ENCODE data around the gene B3GALT2. TPM values are rescaled to one million over a fixed set of nuclear protein-coding genes. Genes with fewer than 3 reads are reported as not detected.

The B3GALT2 gene
- total and polyA plus RNA-seq, 2 of the 4 experiments (the other 2 are of a cell fraction) = 1.8 to 4.5 TPM

- no CpG with 5 or more reads among the region's 4 CpGs for WGBS, 2 experiments (ENCODE audit: extremely low coverage in 2 of 2, insufficient read length in 1 of 2)
- in situ Hi-C loops (cut with MboI; ENCODE audit: low sequenced_read_pairs) = loop anchor here (25.0 kb wide), 2 partner anchors 362 to 1087 kb away; no protein-coding TSS in a partner anchor
- no peak overlapping the region for H2AK9ac ChIP-seq (replicated peaks; ENCODE audit: low read depth, low read length, poor library complexity)
- no peak overlapping the region for H4K91ac ChIP-seq (ENCODE audit: insufficient read depth, low read depth, low read length)
- H4K20me1 ChIP-seq (ENCODE audit: insufficient read depth, low read length) = no peaks in the 10 kb centered on the region
- no peak overlapping the region for H3K27ac ChIP-seq (ENCODE audit: insufficient read depth, low read length)
- no peaks in the 10 kb centered on the region for H3K4me1 ChIP-seq (ENCODE audit: control insufficient read depth, insufficient read depth, low read length)
- H2BK15ac ChIP-seq (ENCODE audit: low read depth, low read length) = no peak overlapping the region
- no peak overlapping the region for H3K4ac ChIP-seq (ENCODE audit: low read depth, low read length)
- no peak overlapping the region for H3K4me2 ChIP-seq (ENCODE audit: low read depth, low read length)
- no peak overlapping the region for H3K23ac ChIP-seq (ENCODE audit: low read depth, low read length)
- H3K79me1 ChIP-seq (ENCODE audit: low read depth in 1 of 2, low read length in 2 of 2) = peaks cover 27 to 28% of the 10 kb centered on the region in 2 experiments
- ChIA-PET CTCF (no interaction called here), POLR2A (ENCODE audit: unreplicated experiment) (no interaction called here)
- no peak overlapping the region for H4K5ac ChIP-seq (ENCODE audit: low read depth, low read length)
- H3K14ac ChIP-seq (replicated peaks; ENCODE audit: low read depth, low read length) = no peak overlapping the region
- no peak overlapping the region for H2BK20ac ChIP-seq (ENCODE audit: low read depth, low read length)
- no peaks in the 10 kb centered on the region for H3K9me3 ChIP-seq (ENCODE audit: control insufficient read depth, insufficient read depth, low read length)
- no peak overlapping the region for H2BK5ac ChIP-seq (ENCODE audit: low read depth, low read length, poor library complexity, severe bottlenecking)
- H3K18ac ChIP-seq (ENCODE audit: low read depth, low read length) = no peak overlapping the region
- H3K9ac ChIP-seq (ENCODE audit: low read depth, low read length) = no peak overlapping the region
- no peak overlapping the region for H2BK120ac ChIP-seq (ENCODE audit: low read depth, low read length)
- H3K36me3 ChIP-seq (ENCODE audit: control insufficient read depth, insufficient read depth, low read length) = peaks cover 5% of the 10 kb centered on the region
- dilution Hi-C loops (cut with HindIII; ENCODE audit: low sequenced_read_pairs, unreplicated experiment) = no loop called here
- TF ChIP-seq NFE2L2 (IDR thresholded peaks at IDR 0.05; ENCODE audit: low read depth, low read length) (no peak), CHD1 (IDR thresholded peaks at IDR 0.05; ENCODE audit: low read depth, low read length) (no peak), MXI1 (IDR thresholded peaks at IDR 0.05; ENCODE audit: borderline replicate concordance, low read depth, low read length) (no peak), POLR2A (IDR thresholded peaks at IDR 0.05; ENCODE audit: low read depth, low read length) (no peak), CEBPB (IDR thresholded peaks at IDR 0.05; ENCODE audit: low read depth, low read length) (no peak), MAZ (IDR thresholded peaks at IDR 0.05; ENCODE audit: borderline replicate concordance, low read depth, low read length) (no peak), SMC3 (IDR thresholded peaks at IDR 0.05; ENCODE audit: low read depth, low read length) (no peak), BHLHE40 (IDR thresholded peaks at IDR 0.05; ENCODE audit: low read depth, low read length) (no peak), RAD21 (IDR thresholded peaks at IDR 0.05; ENCODE audit: low read length) (no peak), MAFK (IDR thresholded peaks at IDR 0.05; ENCODE audit: low read depth, low read length) (no peak)
- no TSS peak for BruUV-seq (replicated peaks)
- H3K9me1 ChIP-seq (ENCODE audit: insufficient read depth, low read length) = no peaks in the 10 kb centered on the region
- ATAC-seq (ENCODE audit: low read depth) (no peak), DNase-seq (no peak)
- H3K56ac ChIP-seq (ENCODE audit: extremely low read depth, insufficient read depth, low read length) = no peak overlapping the region
- H3K4me3 ChIP-seq (ENCODE audit: insufficient read depth, low read depth, low read length) = no peak overlapping the region
- no peak overlapping the region for H2AFZ ChIP-seq (replicated peaks; ENCODE audit: low read length, poor library complexity)
- no peaks in the 10 kb centered on the region for H3K27me3 ChIP-seq (ENCODE audit: control insufficient read depth, insufficient read depth, low read length)
- intact Hi-C loops (cut with micrococcal nuclease) = no loop called here
- no peak overlapping the region for H4K8ac ChIP-seq (ENCODE audit: low read depth in 2 of 2, low read length in 2 of 2)
- no peak overlapping the region for H2AK5ac ChIP-seq (ENCODE audit: low read depth, low read length)
Measured at GRCh38 chr1:193199940-193200339, 13.5 kb upstream of the B3GALT2 start.
